K562 (cell line): ENCODE data around the gene ZCWPW1. TPM values are rescaled to one million over a fixed set of nuclear protein-coding genes. Genes with fewer than 3 reads are reported as not detected.

Experiments used
- ATAC-seq: fragments of 200-7000 bp; cut with Tn5 transposase; 3 replicates; pipeline ENCODE4 v1.9.1; 2020; ENCODE audit warnings: moderate library complexity
- BruUV-seq: library from RNA; stranded (reverse); fragments of 400-500 nt; replicated peaks from 2 replicates; lab custom pipeline; 2021; lab: Mats Ljungman, UMichigan
- CTCF ChIA-PET: fragments of 300-600 bp; formaldehyde crosslinking; extraction: SDS; loops from one replicate; lab custom pipeline; 2021; ENCODE audit warnings: low intra/inter-chr PET ratio; lab: Yijun Ruan, JAX
- POLR2A ChIA-PET: fragments of 300-600, 350-650 bp; sonication (Branson Sonifier 250); formaldehyde crosslinking; extraction: SDS; loops from one replicate; lab custom pipeline; 2021; ENCODE audit warnings: antibody characterized with exemption, inconsistent platforms; lab: Yijun Ruan, JAX
- DNase-seq, 4 experiments: peaks; one replicate each; pipeline versions ENCODE4 v3.0.0 to v3.0.0-alpha.2; 2011 to 2018; ENCODE audit warnings: low spot score in 3 of 4, mixed read lengths in 3 of 4; ENCODE audit errors: extremely low read depth in 1 of 4
- FAIRE-seq: peaks from 2 replicates; lab custom pipeline; 2011; peaks lifted over from hg19 to GRCh38; lab: Jason Lieb, UNC
- H2AFZ ChIP-seq: 2 replicates; pipeline ENCODE4 v1.6.0; 2011; ENCODE audit warnings: low read depth, low read length, control low read depth, inconsistent platforms
- H3K27ac ChIP-seq: fragments of 200-600 bp; 3 replicates; pipeline ENCODE4 v1.8.0; 2011; ENCODE audit warnings: low read depth, mild to moderate bottlenecking, control low read depth, inconsistent platforms, low read length, moderate library complexity, mixed read lengths; ENCODE audit errors: extremely low read depth
- H3K27me3 ChIP-seq, 2 experiments: fragments of 300-600 bp in 1 of 2; 2 replicates in 1 of 2; 3 replicates in 1 of 2; pipeline versions ENCODE4 v1.6.0 to v1.8.0; 2011; ENCODE audit warnings: inconsistent platforms in 2 of 2, low read length in 2 of 2, mild to moderate bottlenecking in 1 of 2, mixed read lengths in 1 of 2, moderate library complexity in 1 of 2; ENCODE audit not compliant: control insufficient read depth in 2 of 2, insufficient read depth in 2 of 2
- H3K36me3 ChIP-seq: fragments of 300-600 bp; 3 replicates; pipeline ENCODE4 v1.8.0; 2011; ENCODE audit warnings: mild to moderate bottlenecking, low read length, inconsistent platforms; ENCODE audit not compliant: control insufficient read depth, insufficient read depth
- H3K4me1 ChIP-seq, 2 experiments: fragments of 200-600 bp in 1 of 2; replicated peaks in 1 of 2; 2 replicates in 1 of 2; 3 replicates in 1 of 2; pipeline versions ENCODE4 v1.5.1 to v1.8.0; 2011; ENCODE audit warnings: inconsistent platforms in 2 of 2, low read length in 2 of 2, mild to moderate bottlenecking in 1 of 2, mixed read lengths in 1 of 2, moderate library complexity in 1 of 2; ENCODE audit not compliant: control insufficient read depth in 2 of 2, insufficient read depth in 2 of 2
- H3K4me2 ChIP-seq: 2 replicates; pipeline ENCODE4 v1.6.1; 2011; ENCODE audit warnings: low read length, control low read depth, inconsistent platforms, mixed read lengths; ENCODE audit not compliant: insufficient read depth
- H3K4me3 ChIP-seq: fragments of 200-600 bp; sonication (generic), shearing (Covaris generic); 2 replicates; pipeline ENCODE4 v1.5.1; 2016; ENCODE audit warnings: control low read depth, inconsistent platforms
- H3K79me2 ChIP-seq: fragments of 200-600 bp; 3 replicates; pipeline ENCODE4 v1.8.0; 2011; ENCODE audit warnings: low read length, inconsistent platforms; ENCODE audit not compliant: control insufficient read depth, insufficient read depth
- H3K9ac ChIP-seq, 2 experiments: 2 replicates each; pipeline versions ENCODE4 v1.6.0 to v1.6.1; 2011; ENCODE audit warnings: low read depth in 2 of 2, low read length in 2 of 2, control low read depth in 1 of 2, inconsistent platforms in 1 of 2, mild to moderate bottlenecking in 1 of 2, mixed read lengths in 1 of 2; ENCODE audit not compliant: insufficient read depth in 1 of 2
- H3K9me1 ChIP-seq: one replicate; pipeline ENCODE4 v1.6.0; 2011; ENCODE audit warnings: inconsistent platforms, mild to moderate bottlenecking, low read length, moderate library complexity; ENCODE audit not compliant: control insufficient read depth, insufficient read depth
- H3K9me3 ChIP-seq: replicated peaks from 2 replicates; pipeline ENCODE4 v1.5.1; 2011; ENCODE audit warnings: low read depth, low read length, inconsistent platforms; ENCODE audit not compliant: control insufficient read depth, insufficient read depth
- H4K20me1 ChIP-seq: replicated peaks from 2 replicates; pipeline ENCODE4 v1.6.1; 2011; ENCODE audit warnings: low read length, inconsistent platforms, mixed read lengths; ENCODE audit not compliant: control insufficient read depth, insufficient read depth
- HOXB6 ChIP-seq: fragments of 250-450 bp; sonication (Bioruptor Pico); IDR thresholded peaks from 2 replicates; pipeline ENCODE4 v1.5.1; 2022; ENCODE audit warnings: mild to moderate bottlenecking, borderline replicate concordance
- POLR2A ChIP-seq: fragments of 450-650 bp; conservative IDR thresholded peaks from 2 replicates; pipeline ENCODE4 v1.6.1; 2016
- POLR2G ChIP-seq: fragments of 200-400 bp; formaldehyde crosslinking; IDR thresholded peaks from 2 replicates; pipeline ENCODE4 v1.6.1; 2017; ENCODE audit warnings: low read depth, mild to moderate bottlenecking, antibody characterized with exemption, low read length, moderate library complexity
- RFX1 ChIP-seq: fragments of 450-650 bp; IDR thresholded peaks from 2 replicates; pipeline ENCODE4 v1.6.1; 2016; ENCODE audit warnings: mild to moderate bottlenecking, moderate library complexity
- ZNF324 ChIP-seq: fragments of 250-450 bp; sonication (Bioruptor Pico); IDR thresholded peaks from 2 replicates; pipeline ENCODE4 v1.4.0; 2020; ENCODE audit warnings: mild to moderate bottlenecking
- ZNF551 ChIP-seq: fragments of 250-450 bp; sonication (Bioruptor Pico); IDR thresholded peaks from 2 replicates; pipeline ENCODE4 v1.5.0; 2021; ENCODE audit warnings: mild to moderate bottlenecking, moderate library complexity
- WGBS: fragments of 100-300 bp; shearing (Covaris generic); methylation state at CpG from one replicate; pipeline ENCODE4 v1.1.6; 2016; ENCODE audit warnings: low coverage, mixed read lengths; ENCODE audit not compliant: insufficient coverage; ENCODE audit errors: missing lambda C conversion rate; 5-methylcytosine and 5-hydroxymethylcytosine counted together
- in situ Hi-C: fragments of 300-500 bp; cut with MboI; formaldehyde crosslinking; loops from 4 replicates; pipeline ENCODE4 v1.15.0; 2018; ENCODE audit warnings: inconsistent platforms, mixed read lengths
- intact Hi-C: fragments of 100-400 bp; cut with micrococcal nuclease; formaldehyde crosslinking; loops from 2 replicates; pipeline ENCODE4 v1.14.2; 2022
- polyA plus RNA-seq, 8 experiments: library from polyadenylated mRNA; depleted of rRNA in 4 of 8; stranded (reverse) in 5 of 8; unstranded in 3 of 8; fragments of >200 nt; fragmentation: Nextera tagmentation in 2 of 8; fragmentation: Illumina TruSeq in 1 of 8; extraction: Ambion mirVana in 2 of 8; extraction: Trizol in 1 of 8; gene quantifications; 2 replicates each; pipeline versions ENCODE4 v1.2.1 to v1.2.3, GENCODE V29; 2011 to 2014; ENCODE audit warnings: inconsistent platforms in 1 of 8, missing spikeins in 1 of 8
- total RNA-seq, 7 experiments: library from RNA; depleted of rRNA in 6 of 7; stranded (reverse); fragments of >200 nt in 6 of 7; fragmentation: Illumina TruSeq in 2 of 7; extraction: Trizol in 2 of 7; gene quantifications; 2 replicates each; pipeline versions ENCODE4 v1.2.1 to v1.2.3, GENCODE V29; 2011 to 2021; ENCODE audit warnings: low replicate concordance in 1 of 7
- TF ChIP-seq, protein P1 (sequence below), 2 experiments: fragments of 450-650 bp; IDR thresholded peaks; 2 replicates each; pipeline ENCODE4 v1.6.1; 2018; ENCODE audit warnings: mild to moderate bottlenecking in 2 of 2, low read depth in 1 of 2; ENCODE audit not compliant: partially characterized antibody in 2 of 2
- TF ChIP-seq, protein P2 (sequence below): sonication (generic); formaldehyde crosslinking; IDR thresholded peaks from 2 replicates; pipeline ENCODE4 v1.8.0; 2023; ENCODE audit warnings: mild to moderate bottlenecking, missing genetic modification reagents
- TF ChIP-seq, protein P3 (sequence below): fragments of 450-650 bp; IDR thresholded peaks from 2 replicates; pipeline ENCODE4 v1.7.1; 2018; ENCODE audit warnings: mild to moderate bottlenecking, low read depth; ENCODE audit not compliant: partially characterized antibody

The ZCWPW1 gene
- total and polyA plus RNA-seq, 9 of the 15 experiments (the other 6 are each of a cell fraction or from before 2014, with no cell fraction given) = 0.18 to 1.7 (median 1.2) TPM

GRCh38 chr7:100358857-100359212 lies 69.7 kb downstream of the ZCWPW1 start (continued):
- TF ChIP-seq, protein P1, sequence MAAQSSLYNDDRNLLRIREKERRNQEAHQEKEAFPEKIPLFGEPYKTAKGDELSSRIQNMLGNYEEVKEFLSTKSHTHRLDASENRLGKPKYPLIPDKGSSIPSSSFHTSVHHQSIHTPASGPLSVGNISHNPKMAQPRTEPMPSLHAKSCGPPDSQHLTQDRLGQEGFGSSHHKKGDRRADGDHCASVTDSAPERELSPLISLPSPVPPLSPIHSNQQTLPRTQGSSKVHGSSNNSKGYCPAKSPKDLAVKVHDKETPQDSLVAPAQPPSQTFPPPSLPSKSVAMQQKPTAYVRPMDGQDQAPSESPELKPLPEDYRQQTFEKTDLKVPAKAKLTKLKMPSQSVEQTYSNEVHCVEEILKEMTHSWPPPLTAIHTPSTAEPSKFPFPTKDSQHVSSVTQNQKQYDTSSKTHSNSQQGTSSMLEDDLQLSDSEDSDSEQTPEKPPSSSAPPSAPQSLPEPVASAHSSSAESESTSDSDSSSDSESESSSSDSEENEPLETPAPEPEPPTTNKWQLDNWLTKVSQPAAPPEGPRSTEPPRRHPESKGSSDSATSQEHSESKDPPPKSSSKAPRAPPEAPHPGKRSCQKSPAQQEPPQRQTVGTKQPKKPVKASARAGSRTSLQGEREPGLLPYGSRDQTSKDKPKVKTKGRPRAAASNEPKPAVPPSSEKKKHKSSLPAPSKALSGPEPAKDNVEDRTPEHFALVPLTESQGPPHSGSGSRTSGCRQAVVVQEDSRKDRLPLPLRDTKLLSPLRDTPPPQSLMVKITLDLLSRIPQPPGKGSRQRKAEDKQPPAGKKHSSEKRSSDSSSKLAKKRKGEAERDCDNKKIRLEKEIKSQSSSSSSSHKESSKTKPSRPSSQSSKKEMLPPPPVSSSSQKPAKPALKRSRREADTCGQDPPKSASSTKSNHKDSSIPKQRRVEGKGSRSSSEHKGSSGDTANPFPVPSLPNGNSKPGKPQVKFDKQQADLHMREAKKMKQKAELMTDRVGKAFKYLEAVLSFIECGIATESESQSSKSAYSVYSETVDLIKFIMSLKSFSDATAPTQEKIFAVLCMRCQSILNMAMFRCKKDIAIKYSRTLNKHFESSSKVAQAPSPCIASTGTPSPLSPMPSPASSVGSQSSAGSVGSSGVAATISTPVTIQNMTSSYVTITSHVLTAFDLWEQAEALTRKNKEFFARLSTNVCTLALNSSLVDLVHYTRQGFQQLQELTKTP (IDR thresholded peaks at IDR 0.05; ENCODE audit: low read depth in 1 of 2, partially characterized antibody in 2 of 2) = no peak
- TF ChIP-seq ZNF324 (CRISPR knock-in tag) = no peak

- Histone ChIP-seq H3K4me3 (no peak within 1 kb of the TSS), H3K79me2 (no peaks in the 10 kb centered on the region), H4K20me1 (peaks cover 6% of the 10 kb centered on the region; the same call in 1 of the 2 replicates), H3K36me3 (peaks cover 97% of the 10 kb centered on the region), H3K9ac (no peak within 1 kb of the TSS; a peak in 1 of 4 replicates), H3K4me1 (peaks cover 0 to 6% of the 10 kb centered on the region in 2 experiments; a peak in 1 of 5 replicates), H3K27me3 (no peaks in the 10 kb centered on the region), H3K9me3 (no peaks in the 10 kb centered on the region), H3K4me2 (no peak within 1 kb of the TSS), H3K9me1 (no peaks in the 10 kb centered on the region), H2AFZ (no peak within 1 kb of the TSS), H3K27ac (no peak within 1 kb of the TSS)
- no TSS peak for BruUV-seq
- WGBS = 90% methylated on average over 8 of the region's 11 CpGs
- CTCF ChIA-PET = no interaction called here
- POLR2A ChIA-PET = interaction anchor here (0.9 to 2.1 kb wide), 3 partner anchors 10 to 70 kb away, joined by 3 to 7 read pairs (median 6); partner anchors contain the start of gene ZCWPW1
- DNase-seq = peak in 1 of 4 experiments; percentile 30
- in situ Hi-C loops (no loop called here), intact Hi-C loops (no loop called here)
- peak; percentile 83 for FAIRE-seq
- ATAC-seq = peak; percentile 55
- TF ChIP-seq, protein P2, sequence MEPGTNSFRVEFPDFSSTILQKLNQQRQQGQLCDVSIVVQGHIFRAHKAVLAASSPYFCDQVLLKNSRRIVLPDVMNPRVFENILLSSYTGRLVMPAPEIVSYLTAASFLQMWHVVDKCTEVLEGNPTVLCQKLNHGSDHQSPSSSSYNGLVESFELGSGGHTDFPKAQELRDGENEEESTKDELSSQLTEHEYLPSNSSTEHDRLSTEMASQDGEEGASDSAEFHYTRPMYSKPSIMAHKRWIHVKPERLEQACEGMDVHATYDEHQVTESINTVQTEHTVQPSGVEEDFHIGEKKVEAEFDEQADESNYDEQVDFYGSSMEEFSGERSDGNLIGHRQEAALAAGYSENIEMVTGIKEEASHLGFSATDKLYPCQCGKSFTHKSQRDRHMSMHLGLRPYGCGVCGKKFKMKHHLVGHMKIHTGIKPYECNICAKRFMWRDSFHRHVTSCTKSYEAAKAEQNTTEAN (CRISPR knock-in tag) = no peak
- TF ChIP-seq POLR2G = peak; percentile 43; the same call in 1 of the 2 replicates
- TF ChIP-seq POLR2A = 0 out of 2 replicates have a peak, but pooled peaks have one; percentile 15
- TF ChIP-seq HOXB6 = no peak
- TF ChIP-seq RFX1 = no peak
- TF ChIP-seq, protein P3, sequence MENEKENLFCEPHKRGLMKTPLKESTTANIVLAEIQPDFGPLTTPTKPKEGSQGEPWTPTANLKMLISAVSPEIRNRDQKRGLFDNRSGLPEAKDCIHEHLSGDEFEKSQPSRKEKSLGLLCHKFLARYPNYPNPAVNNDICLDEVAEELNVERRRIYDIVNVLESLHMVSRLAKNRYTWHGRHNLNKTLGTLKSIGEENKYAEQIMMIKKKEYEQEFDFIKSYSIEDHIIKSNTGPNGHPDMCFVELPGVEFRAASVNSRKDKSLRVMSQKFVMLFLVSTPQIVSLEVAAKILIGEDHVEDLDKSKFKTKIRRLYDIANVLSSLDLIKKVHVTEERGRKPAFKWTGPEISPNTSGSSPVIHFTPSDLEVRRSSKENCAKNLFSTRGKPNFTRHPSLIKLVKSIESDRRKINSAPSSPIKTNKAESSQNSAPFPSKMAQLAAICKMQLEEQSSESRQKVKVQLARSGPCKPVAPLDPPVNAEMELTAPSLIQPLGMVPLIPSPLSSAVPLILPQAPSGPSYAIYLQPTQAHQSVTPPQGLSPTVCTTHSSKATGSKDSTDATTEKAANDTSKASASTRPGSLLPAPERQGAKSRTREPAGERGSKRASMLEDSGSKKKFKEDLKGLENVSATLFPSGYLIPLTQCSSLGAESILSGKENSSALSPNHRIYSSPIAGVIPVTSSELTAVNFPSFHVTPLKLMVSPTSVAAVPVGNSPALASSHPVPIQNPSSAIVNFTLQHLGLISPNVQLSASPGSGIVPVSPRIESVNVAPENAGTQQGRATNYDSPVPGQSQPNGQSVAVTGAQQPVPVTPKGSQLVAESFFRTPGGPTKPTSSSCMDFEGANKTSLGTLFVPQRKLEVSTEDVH = no peak
- no peak for TF ChIP-seq ZNF551
These were observed 70.3 kb downstream of the ZCWPW1 start, which contains the start of gene PILRB for GRCh38 chr7:100358027-100358856. Gene PILRB, plus strand, starts transcription at chr7:100358117. Its CDS starts 186 bp downstream, at chr7:100358303.
